ENCODE results near the gene EFNA1.

DNA sequence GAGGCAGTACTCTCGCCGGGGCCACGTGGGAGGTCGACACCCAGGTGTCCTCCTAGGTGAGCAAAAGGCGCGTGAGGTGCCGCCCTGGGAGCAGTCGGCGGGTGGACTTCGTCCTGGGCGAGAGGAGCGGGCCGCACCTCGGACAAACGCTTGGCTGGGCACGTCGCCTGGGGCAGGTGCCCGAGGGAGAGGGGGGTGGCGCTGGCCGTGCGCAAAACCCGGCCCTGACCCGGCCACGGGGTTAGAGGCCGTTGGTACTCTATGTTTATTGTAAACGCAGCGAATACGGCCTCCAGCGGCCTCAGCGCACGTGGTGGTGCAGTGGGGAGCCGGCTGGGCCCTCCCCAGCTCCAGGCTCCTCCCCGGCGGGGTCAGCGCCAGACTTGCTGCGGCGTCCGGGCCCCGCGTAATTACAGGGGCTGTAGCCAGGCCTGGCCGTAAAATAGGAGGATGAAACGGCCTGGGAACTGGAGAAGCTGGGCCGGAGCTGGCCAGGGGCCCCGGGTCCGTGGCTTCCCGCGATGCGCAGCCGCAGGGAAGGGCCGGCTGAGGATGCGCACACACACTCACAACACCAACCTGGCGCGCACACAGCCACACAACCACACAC, 1.6 kb upstream of the EFNA1 start:
- no peak for TF ChIP-seq EZH2phosphoT487 (IDR thresholded peaks at IDR 0.05; ENCODE audit: borderline replicate concordance)
- TF ChIP-seq, protein P1, sequence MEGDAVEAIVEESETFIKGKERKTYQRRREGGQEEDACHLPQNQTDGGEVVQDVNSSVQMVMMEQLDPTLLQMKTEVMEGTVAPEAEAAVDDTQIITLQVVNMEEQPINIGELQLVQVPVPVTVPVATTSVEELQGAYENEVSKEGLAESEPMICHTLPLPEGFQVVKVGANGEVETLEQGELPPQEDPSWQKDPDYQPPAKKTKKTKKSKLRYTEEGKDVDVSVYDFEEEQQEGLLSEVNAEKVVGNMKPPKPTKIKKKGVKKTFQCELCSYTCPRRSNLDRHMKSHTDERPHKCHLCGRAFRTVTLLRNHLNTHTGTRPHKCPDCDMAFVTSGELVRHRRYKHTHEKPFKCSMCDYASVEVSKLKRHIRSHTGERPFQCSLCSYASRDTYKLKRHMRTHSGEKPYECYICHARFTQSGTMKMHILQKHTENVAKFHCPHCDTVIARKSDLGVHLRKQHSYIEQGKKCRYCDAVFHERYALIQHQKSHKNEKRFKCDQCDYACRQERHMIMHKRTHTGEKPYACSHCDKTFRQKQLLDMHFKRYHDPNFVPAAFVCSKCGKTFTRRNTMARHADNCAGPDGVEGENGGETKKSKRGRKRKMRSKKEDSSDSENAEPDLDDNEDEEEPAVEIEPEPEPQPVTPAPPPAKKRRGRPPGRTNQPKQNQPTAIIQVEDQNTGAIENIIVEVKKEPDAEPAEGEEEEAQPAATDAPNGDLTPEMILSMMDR (conservative IDR thresholded peaks at IDR 0.05; ENCODE audit: low read length), result no peak
